Measurements from ENCODE around the gene PP2D1.
A peak's percentile ranks its signal among the peaks of the same experiment; 100 is the strongest.
"Not testable (repeated sequence)": the region's sequence is repeated elsewhere in the genome, so short reads cannot be mapped to it uniquely, and the experiment has no call there.

Gene PP2D1

DNA sequence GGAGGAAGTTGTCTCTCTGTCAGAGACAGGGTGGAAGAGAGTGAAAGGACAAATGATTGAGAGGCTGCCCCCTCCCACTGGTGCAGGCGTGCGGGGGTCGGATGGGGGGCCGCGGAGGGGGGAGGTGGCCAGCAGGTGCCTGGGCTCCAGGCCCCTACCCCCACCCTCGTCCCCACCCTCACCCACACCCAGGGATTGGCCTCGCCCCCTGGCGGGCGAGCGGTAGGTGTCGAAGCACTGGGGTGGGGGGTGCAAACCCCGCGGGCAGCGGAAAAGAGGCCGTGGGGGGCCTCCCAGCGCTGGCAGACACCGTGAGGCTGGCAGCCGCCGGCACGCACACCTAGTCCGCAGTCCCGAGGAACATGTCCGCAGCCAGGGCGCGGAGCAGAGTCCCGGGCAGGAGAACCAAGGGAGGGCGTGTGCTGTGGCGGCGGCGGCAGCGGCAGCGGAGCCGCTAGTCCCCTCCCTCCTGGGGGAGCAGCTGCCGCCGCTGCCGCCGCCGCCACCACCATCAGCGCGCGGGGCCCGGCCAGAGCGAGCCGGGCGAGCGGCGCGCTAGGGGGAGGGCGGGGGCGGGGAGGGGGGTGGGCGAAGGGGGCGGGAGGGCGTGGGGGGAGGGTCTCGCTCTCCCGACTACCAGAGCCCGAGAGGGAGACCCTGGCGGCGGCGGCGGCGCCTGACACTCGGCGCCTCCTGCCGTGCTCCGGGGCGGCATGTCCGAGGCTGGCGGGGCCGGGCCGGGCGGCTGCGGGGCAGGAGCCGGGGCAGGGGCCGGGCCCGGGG is 27.9 kb upstream of the PP2D1 start, which contains the start of gene KAT2B:
Gene KAT2B, plus strand, starts transcription at position 682 of the 783 bp plus-strand sequence. Its CDS starts 32 bp downstream, at position 714.
- DNase-seq = peak; percentile 60 to 72

DNA sequence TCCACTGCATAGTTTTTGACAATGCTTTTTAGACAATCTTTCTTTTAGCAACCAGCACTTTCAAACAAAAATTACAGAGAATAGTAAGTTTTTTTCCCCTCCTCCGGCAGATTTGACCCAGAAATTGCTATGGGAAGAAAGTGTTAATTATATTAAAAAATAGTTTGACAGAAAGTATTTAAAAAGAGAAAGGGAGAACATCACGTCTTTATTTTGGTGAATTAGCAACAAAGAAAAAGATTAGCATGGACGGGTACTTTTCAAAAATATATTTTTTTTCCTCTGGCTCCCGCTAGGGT is 27.4 kb upstream of the PP2D1 start:
- DNase-seq = no peak

DNA sequence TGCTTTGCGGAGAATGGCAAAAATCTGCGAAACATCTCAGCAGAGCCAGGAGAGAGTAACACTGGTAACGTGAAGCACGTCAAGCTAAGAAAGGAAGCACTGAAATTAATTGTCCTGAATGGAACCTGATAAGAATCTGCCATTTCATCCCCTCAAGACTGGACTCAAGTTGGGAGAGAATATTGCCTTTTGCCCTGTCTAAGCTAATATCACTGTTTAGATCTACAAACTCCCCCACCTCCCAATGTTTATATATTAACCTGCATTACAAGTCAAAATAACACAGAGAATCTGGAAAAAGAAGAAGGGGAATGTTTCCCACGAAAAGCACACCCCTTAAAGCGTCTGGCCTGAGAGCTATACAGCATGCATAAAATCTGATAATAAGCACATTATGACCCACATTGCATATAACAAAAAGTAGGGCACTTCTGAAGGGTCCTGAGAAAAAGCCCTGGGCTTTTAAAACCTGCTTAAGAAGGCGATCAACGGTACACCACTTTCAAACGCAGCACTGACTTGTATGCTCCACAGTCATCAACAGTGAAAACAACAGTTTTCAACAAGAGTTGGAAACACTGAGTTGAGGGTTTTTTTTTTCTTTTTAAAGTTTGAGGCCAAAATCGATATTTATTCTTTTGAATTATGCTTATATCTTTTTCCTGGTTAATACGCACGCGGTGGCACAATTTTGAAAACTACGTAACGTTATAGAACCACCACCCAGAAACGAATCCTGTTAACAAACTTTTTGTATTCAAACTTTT is 26.8 kb upstream of the PP2D1 start:
- no peak for DNase-seq

DNA sequence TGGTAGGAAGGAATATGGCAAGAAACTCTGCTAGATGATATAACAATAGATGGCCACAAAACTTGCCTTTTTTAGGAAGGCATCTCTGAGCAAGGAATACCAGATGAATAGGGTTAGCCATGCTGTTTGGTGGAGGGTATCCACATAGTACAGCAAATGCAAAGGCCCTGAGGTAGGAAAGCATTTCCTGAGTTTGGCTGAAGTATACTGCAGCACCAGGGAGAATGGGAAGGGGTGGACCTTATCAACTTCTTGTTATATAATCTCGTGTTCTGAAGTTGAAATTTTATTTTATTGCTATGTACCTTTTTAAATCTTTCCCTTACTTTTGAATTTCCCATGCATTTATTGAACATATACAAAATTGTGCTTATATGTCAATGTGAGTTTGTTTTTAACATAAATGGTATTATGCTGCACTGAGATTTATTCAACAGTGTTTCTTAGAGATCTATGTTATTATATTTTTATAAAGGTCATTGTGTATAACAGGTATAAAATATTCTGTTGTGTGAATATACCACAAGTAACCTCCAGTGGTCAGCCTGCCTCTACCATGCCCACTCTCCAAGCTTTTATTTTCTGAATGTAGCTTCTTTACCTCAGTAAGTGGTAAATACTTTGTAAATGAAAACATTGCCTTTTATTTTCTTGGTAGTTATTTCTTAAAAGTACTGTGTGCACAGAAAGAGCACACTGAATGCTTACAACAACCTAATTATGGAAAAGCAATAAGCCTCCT is 25.4 kb upstream of the PP2D1 start:
- DNase-seq = no peak

DNA sequence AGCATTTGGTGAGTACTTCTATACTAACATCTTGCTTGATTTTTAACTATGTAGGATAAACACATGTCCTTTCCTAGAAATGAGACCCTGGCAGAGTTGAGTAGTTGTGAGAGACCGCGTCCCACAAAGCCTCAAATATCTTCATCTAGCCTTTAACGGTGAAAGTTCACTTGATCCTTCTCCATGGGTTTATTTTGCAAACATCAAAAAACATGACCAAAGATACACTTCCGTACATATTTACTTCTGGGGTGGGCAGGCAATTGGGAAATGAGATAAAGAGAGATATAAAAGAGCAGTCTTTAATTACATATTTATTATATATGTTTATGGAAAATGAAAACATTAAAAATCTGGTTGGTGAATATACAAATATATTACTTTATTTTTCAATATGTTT is 23.0 kb upstream of the PP2D1 start:
- no peak for DNase-seq

DNA sequence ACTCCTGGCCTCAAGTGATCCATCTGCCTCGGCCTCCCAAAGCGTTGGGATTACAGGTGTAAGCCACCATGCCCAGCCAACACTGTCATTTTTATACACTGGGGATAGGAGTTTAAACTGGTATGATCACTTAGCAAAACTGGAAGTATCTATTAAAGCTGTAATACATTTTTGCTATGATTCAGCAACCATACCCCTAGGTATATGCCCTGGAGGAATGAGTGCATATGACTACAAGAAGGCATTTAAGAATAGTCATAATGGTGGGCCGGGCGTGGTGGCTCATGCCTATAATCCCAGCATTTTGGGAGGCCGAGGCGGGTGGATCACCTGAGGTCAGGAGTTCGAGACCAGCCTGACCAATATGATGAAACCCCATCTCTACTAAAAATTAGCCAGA is 19.9 kb upstream of the PP2D1 start:
- not testable (repeated sequence) for DNase-seq

DNA sequence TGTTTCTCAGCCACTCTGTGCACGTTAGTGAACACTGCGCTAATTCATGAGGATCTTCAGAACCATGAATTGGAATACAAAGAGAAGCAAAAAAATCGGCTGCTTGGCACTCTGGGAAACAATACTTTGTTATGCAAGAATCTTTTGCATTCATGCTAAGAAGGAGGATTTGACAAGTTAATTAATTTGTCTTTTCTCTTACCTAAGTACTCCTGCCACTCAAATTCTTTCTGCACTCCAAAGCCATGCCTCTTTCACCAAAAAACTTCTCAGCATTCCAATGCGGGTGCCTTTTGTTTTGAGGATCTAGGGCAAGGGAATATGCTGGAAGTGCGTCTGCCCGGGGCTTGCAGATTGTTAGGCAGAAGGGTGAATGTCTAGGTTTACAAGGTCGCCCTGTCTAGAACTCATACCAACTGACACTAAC is 16.9 kb upstream of the PP2D1 start:
- no peak for DNase-seq

DNA sequence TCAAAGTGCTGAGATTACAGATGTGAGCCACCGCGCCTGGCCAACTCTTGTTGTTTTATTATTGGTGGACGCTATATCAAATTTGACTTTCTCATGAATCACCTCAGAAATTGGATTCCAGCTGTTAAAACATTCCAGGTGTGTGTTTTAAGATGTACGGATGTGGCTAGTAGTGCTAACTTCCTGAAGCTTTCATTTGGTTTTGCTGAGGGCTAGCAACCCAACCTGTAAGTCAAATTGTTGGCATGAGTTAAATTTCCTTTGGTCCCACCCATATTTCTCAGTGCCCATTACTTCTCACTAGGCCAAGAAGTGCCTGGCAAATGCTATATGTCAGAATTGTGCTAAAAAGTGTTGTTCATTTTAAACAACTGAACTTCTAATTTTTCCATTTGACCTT is 15.1 kb upstream of the PP2D1 start:
- no peak for DNase-seq

DNA sequence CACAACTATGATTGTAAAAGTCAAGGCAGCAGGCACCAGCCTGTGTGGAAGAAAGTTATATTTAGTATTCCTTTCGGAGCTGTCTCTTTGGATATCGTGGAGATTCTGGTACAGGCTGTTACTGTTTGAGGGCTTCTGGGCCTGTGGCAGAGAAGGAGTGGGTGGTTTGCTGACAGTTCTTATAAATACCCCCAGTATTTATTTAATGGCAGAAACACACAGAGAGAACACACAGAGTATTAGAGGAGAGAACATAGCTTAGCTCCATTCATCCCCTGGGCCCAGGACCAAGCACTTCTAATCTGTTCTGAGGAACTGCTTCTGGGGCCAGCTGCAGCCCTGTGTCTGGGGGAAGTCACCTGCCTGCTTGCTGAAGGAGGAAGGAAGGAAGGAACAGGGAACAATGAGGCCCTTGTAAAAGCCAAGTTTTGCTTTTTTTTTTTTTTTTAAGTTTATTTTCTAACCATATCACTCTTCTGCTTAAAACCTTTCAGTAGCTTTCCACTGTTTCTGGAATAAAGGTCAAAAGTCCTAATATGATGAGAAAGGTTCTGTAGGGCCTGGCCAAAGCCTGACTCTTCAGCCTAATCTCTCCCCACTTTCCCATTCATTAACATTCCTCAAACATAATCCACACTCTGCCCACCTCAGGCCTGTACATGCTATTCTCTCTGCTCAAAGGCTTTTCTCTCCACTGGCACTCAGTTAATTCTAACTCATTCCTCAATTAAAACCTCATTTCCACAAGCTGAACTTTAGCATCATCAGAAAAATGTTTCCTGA is 11.8 kb upstream of the PP2D1 start:
- no peak for DNase-seq

DNA sequence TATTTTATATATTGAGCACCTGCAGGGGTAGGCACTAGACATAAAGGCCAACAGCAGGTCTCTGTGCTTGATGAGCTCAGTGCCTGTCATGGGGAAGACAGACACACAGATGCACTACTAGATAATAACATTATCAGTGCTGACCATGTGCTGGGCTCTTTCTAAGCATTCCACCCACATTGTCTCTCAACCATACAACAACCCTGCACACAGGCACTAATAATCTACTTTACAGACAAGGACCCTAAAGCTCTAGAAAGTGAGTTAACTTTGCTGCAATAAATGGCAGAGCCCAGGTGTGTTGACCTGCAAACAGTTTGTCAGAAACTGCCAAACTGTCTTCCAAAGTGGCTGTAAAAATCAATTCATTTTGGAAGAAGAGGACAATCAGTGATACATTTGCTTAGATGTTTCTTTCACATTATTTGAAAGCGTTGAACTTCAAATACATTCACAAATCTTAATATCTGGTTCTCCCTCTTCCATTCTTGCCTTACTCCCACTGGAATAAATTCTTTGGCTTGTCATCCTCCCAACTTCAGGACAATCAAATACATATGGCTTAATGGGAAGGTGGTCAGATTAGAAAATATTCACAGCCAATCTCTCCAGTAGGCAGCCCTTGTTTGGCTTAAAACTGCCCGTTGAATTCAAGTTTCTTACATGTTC is 11.0 kb upstream of the PP2D1 start:
- no peak for DNase-seq

DNA sequence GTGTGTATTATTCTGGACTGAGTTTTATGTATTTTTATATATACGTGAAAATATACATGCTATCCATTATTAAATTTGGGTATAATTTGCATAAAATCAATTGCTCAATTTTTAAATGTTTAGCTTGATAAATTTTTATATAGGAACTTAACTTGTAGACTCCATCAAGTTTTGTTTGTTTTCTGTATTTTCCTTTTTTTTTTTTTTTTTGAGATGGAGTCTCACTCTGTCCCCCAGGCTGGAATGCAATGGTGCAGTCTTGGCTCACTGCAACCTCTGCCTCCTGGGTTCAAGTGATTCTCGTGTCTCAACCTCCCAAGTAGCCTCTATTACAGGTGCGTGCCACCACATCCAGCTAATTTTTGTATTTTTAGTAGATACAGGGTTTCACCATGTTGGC is 4.0 kb upstream of the PP2D1 start:
- DNase-seq = not testable (repeated sequence)

DNA sequence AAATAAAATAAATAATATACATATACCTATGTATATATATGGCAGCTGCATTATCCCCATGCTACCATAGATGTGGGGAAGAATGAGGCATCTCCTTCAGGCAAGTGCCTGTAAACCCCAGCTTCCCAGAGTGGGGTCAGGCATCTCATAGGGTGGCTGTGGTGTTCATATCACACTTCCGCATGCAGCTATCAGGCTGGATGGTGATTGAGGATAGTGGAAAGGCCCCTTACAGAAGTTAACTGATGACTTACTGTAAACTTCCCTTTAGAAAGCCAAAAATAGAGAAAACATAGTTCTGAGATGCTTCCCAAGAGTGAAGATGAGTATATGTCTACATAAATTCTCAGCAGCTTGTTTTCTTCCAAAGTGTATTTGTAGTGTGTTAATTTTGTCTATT is 3.5 kb upstream of the PP2D1 start:
- no peak for DNase-seq

DNA sequence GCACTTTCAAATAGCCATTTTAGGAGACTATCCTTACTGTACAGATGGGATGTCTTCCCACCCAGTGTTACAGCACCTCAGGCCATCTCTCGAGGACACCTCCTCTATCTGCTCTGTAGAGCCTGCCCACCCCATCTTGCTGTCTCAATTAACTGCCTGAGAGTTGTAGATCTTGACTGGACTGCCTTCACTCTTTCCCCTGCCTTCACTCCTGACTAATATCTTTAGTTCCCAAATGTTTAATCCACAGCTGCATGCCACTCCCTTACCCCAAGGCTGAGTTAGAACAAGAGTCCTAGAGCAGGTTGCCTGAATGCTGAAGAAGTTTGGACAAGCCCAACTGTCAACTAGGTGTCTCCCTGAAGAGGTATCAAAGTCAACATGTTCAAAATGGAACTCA is 1.3 kb upstream of the PP2D1 start:
- no peak for DNase-seq

DNA sequence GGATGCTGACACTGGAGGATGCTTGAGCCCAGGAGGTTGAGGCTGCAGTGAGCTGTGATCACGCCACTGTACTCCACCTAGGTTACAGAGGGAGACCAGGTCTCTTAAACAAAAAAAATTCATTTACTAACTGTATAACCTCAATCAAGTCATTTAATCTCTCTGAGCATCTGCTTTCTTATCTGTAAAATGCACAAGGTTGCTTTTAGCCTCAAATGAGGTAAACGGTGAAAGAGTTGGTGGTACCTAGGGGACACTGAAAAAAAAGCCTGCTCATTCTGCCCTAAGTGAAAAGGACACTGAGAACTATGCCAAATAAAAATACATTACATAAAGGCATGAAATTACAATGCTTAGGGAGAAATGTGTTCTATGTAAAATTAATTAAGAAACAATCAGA is 3.4 kb downstream of the PP2D1 start:
- no peak for DNase-seq

DNA sequence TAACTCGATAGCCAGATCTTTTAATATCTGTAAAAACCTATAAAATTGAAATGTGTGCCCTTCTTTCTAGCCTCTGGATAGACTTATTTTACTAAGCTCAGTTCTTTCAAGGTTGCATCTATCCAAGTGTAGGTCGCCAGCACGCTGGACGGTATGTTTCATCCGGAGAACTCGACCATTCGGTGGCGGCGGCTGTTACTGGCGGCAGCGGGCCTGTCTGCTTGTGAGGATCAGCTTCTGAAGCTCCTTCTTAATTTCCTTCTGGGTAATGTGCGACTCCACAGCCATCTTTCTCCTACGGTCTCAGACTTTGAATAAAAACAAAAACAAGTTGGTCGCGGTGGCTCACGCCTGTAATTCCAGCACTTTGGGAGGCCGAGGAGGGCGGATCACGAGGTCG is 4.1 kb downstream of the PP2D1 start:
- DNase-seq = no peak

DNA sequence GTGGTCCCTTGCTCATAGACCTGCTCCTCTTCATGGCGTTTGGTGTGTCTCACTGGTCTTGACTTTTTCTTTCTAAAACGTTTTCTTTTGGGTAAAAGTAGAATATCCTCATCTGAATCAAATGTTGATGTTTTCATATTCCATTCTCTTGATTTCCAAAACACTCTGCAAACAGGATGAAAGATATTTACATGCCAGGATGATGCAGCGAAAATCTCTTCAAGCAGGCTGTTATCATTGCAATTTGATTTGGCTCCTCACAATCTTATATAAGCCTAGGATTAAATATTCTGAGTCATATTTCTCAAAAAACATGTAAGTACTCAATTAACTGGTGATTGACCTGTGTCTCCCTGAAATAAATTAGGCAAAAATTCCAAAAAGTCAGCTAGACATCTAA is 10.1 kb downstream of the PP2D1 start:
- no peak for DNase-seq

DNA sequence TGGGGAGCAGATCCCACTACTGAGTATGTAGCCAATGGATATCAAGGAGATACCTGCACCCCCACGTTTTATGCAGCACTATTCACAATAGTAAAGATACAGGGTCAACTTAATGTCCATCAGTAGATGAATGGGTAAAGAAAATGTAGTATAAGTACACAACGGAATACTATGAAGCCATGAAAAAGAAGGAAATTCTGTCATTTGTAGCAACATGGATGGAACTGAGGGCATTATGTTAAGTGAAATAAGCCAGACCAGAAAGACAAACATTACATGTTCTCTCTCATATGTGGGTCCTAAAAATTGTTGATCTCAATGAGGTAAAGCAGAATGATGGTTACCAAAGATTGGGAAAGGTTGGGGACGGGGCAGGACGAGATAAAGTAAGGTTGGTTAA is 14.6 kb downstream of the PP2D1 start:
- DNase-seq = no peak

DNA sequence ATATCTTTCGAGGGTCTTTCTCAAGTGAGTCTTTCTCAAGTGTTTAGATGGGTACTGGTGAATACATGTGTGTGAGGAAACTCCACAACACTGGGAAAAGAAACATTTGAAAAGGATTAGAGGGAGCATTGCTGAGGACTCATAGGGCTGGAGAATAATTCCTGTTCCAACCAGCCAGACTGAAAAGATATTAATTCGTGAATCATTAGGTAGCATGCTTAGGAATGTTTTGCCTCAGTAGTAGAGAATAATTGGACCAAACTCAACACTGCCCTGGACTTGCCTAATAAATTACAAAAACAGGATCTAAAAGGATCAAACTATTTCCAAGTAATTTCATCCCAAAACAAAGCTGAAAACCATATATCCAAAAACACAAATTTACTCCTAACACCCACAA is 17.3 kb downstream of the PP2D1 start:
- DNase-seq = no peak

DNA sequence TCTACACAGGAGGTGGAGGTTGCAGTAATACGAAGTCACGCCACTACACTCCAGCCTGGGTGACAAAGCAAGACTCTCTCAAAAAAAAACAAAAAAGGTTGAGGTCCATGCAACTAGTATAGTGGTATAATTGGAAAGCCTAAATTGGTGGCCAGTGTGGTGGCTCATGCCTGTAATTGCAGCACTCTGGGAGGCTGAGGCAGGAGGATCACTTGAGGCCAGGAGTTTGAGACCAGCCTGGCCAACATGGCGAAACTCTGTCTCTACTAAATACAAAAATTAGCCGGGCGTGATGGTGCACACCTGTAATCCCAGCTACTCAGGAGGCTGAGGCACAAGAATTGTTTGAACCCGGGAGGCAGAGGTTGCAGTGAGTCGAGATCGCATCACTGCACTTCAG is 23.2 kb downstream of the PP2D1 start:
- not testable (repeated sequence) for DNase-seq

DNA sequence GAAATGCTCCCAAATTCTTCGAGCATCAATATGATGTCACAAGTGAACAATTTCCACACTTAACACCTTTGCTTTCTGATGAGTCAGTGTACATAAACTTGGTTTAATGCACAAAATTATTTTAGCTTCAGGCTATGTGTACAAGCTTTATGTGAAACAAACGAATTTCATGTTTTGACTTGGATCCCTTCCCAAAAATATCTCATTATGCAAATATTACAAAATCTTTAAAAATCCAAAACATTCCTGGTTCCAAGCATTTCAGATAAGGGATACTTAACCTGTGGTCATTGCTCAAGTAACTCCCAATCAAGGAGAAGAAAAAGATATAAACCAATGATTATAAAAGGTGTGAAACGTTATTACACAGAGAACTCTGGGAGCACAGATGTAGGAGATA is 40.0 kb downstream of the PP2D1 start:
- no peak for DNase-seq

DNA sequence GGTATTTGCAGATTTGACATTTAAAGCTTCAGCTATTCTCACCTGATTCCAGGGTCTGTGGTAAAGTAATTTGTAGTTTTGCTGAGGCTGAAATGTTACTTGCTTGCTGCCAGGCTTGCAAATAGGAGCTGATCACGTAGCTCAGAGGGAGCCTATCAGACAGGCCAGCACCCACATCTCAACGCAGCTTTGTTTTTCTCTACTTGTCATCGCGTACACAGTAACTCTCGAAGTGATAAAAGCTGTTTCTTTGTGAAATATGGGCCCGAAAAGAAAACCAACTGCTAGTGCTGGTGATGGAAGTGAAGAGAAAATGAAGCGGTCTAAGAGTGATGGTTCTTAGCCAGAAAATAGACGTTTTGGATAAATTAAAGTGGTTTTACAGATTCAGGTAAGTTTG is 41.7 kb downstream of the PP2D1 start:
- DNase-seq = no peak

DNA sequence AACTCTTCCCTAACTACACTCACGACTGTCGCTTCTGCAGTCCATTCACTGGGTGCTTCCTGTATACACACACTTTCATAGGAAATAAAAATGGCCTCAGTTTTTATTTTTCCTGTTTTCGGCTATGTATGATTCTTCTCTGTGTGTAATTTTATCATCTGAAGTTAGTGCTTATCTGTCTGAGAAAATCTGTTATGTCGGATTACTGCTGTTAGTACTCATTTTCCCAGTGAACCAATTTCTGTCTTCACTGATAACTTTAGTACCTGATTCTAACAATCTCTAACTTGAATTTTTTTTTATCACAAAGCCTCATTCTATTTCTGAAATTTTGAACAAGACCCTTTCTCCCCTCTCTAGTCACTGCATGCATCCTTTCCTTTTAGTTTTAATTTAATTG is 44.3 kb downstream of the PP2D1 start:
- DNase-seq = no peak

DNA sequence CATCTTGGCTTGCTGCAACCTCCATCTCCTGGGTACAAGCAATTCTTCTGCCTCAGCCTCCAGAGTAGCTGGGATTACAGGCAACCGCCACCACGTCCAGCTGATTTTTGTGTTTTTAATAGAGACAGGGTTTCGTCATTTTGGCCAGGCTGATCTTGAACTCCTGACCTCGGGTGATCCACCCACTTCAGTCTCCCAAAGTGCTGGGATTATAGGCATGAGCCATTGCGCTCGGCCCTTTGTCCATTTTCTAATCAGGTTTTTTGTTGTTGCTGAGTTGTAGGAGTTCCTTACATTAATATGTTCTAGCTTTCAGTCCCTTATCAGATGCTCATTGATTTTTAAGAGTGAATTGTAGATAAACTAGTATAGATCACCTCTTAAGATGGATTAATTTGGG is 44.9 kb downstream of the PP2D1 start:
- no peak for DNase-seq

Data from NCI-H1930 (cell line).